HG02610 (cell line): ENCODE results near the gene AP2A2.

Experiments used
- ATAC-seq: cut with Tn5 transposase; IDR thresholded peaks from one replicate; pipeline ENCODE4 v1.9.1; 2021; ENCODE audit warnings: mild to moderate bottlenecking, moderate library complexity; ENCODE audit not compliant: unreplicated experiment

AP2A2 gene

GRCh38 chr11:1038921-1039320, 113.3 kb downstream of the AP2A2 start:
- no peak for ATAC-seq

GRCh38 chr11:1039481-1040427, 114.1 kb downstream of the AP2A2 start:
- no peak for ATAC-seq

GRCh38 chr11:1040428-1041148, 114.9 kb downstream of the AP2A2 start:
- no peak for ATAC-seq

GRCh38 chr11:1041149-1041467, 115.4 kb downstream of the AP2A2 start:
- no peak for ATAC-seq

- ATAC-seq = no peak
Measured at GRCh38 chr11:1041471-1041870, 115.8 kb downstream of the AP2A2 start.

GRCh38 chr11:1041936-1042608, 116.4 kb downstream of the AP2A2 start:
- no peak for ATAC-seq

- no peak for ATAC-seq
Measured at GRCh38 chr11:1042626-1043562, 117.2 kb downstream of the AP2A2 start.

GRCh38 chr11:1043563-1044096, 118.0 kb downstream of the AP2A2 start:
- ATAC-seq = no peak

GRCh38 chr11:1044160-1044559, 118.5 kb downstream of the AP2A2 start:
- no peak for ATAC-seq

- no peak for ATAC-seq
Measured at GRCh38 chr11:1047595-1048156, 122.0 kb downstream of the AP2A2 start.

GRCh38 chr11:1048375-1049070, 122.9 kb downstream of the AP2A2 start:
- no peak for ATAC-seq

- no peak for ATAC-seq
Measured at GRCh38 chr11:1049071-1049405, 123.4 kb downstream of the AP2A2 start.

- ATAC-seq = no peak
Measured at GRCh38 chr11:1049431-1049891, 123.8 kb downstream of the AP2A2 start.

GRCh38 chr11:1049911-1050580, 124.4 kb downstream of the AP2A2 start:
- ATAC-seq = no peak

- ATAC-seq = no peak
Measured at GRCh38 chr11:1050581-1051355, 125.1 kb downstream of the AP2A2 start.

GRCh38 chr11:1051356-1052132, 125.9 kb downstream of the AP2A2 start:
- ATAC-seq = no peak
